HG03064 (cell line): ENCODE results near the gene PNRC1.
"Not testable (repeated sequence)": the region's sequence is repeated elsewhere in the genome, so short reads cannot be mapped to it uniquely, and the experiment has no call there.

Source experiments
- ATAC-seq: cut with Tn5 transposase; IDR thresholded peaks from one replicate; pipeline ENCODE4 v1.9.1; 2021; ENCODE audit warnings: low read depth; ENCODE audit not compliant: unreplicated experiment

PNRC1 gene

GRCh38 chr6:89087881-89088280 is 7.3 kb downstream of the PNRC1 start:
- no peak for ATAC-seq

GRCh38 chr6:89098461-89098860 is 17.9 kb downstream of the PNRC1 start:
- no peak for ATAC-seq

- ATAC-seq: no peak
Measured at GRCh38 chr6:89100114-89100513, 19.6 kb downstream of the PNRC1 start.

- no peak for ATAC-seq
Measured at GRCh38 chr6:89110284-89110683, 29.7 kb downstream of the PNRC1 start.

GRCh38 chr6:89111933-89112332 is 31.4 kb downstream of the PNRC1 start:
- ATAC-seq: no peak

- ATAC-seq: no peak
Measured at GRCh38 chr6:89116702-89117101, 36.2 kb downstream of the PNRC1 start.

GRCh38 chr6:89117211-89118108 is 36.9 kb downstream of the PNRC1 start, which contains the start of gene SRSF12:
Gene SRSF12, minus strand, starts transcription at chr6:89118071. Its CDS starts 184 bp downstream, at chr6:89117887.
- ATAC-seq: peak; percentile 85

GRCh38 chr6:89118931-89119330 is 38.4 kb downstream of the PNRC1 start:
- ATAC-seq: no peak

GRCh38 chr6:89120371-89120770 is 39.8 kb downstream of the PNRC1 start:
- no peak for ATAC-seq

GRCh38 chr6:89121934-89122333 is 41.4 kb downstream of the PNRC1 start:
- no peak for ATAC-seq

GRCh38 chr6:89122625-89123024 is 42.1 kb downstream of the PNRC1 start:
- no peak for ATAC-seq

- not testable (repeated sequence) for ATAC-seq
Measured at GRCh38 chr6:89128256-89128671, 47.7 kb downstream of the PNRC1 start.

- no peak for ATAC-seq
Measured at GRCh38 chr6:89131599-89131998, 51.0 kb downstream of the PNRC1 start.

- ATAC-seq: no peak
Measured at GRCh38 chr6:89132057-89132456, 51.5 kb downstream of the PNRC1 start.

- ATAC-seq: no peak
Measured at GRCh38 chr6:89133981-89134380, 53.4 kb downstream of the PNRC1 start.

- no peak for ATAC-seq
Measured at GRCh38 chr6:89134723-89135122, 54.2 kb downstream of the PNRC1 start.
